GM12872 (cell line): Measurements from ENCODE around the gene ANO9.

ENCODE experiments used
- CTCF ChIP-seq: IDR thresholded peaks from 3 replicates; pipeline ENCODE4 v1.5.1; 2011; ENCODE audit warnings: low read depth, mild to moderate bottlenecking, low read length, moderate library complexity; ENCODE audit not compliant: insufficient read depth

The ANO9 gene

GRCh38 chr11:393219-394033, 48.4 kb downstream of the ANO9 start:
- no peak for TF ChIP-seq CTCF

- no peak for TF ChIP-seq CTCF
Observed at GRCh38 chr11:392102-392777, 49.6 kb downstream of the ANO9 start.

GRCh38 chr11:391117-392017, 50.4 kb downstream of the ANO9 start:
- no peak for TF ChIP-seq CTCF

GRCh38 chr11:390175-390574, 51.6 kb downstream of the ANO9 start:
- no peak for TF ChIP-seq CTCF

GRCh38 chr11:387193-387793, 54.5 kb downstream of the ANO9 start:
- TF ChIP-seq CTCF: no peak

- no peak for TF ChIP-seq CTCF
Observed at GRCh38 chr11:386483-386882, 55.3 kb downstream of the ANO9 start.
